NCI-H1694 (cell line): ENCODE data around the gene NRN1.
"Not testable (repeated sequence)": the region's sequence is repeated elsewhere in the genome, so short reads cannot be mapped to it uniquely, and the experiment has no call there.

Source experiments
- DNase-seq: peaks from one replicate; lab custom pipeline; 2025; lab: John Stamatoyannopoulos, UW

NRN1 gene, protein sequence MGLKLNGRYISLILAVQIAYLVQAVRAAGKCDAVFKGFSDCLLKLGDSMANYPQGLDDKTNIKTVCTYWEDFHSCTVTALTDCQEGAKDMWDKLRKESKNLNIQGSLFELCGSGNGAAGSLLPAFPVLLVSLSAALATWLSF

DNA sequence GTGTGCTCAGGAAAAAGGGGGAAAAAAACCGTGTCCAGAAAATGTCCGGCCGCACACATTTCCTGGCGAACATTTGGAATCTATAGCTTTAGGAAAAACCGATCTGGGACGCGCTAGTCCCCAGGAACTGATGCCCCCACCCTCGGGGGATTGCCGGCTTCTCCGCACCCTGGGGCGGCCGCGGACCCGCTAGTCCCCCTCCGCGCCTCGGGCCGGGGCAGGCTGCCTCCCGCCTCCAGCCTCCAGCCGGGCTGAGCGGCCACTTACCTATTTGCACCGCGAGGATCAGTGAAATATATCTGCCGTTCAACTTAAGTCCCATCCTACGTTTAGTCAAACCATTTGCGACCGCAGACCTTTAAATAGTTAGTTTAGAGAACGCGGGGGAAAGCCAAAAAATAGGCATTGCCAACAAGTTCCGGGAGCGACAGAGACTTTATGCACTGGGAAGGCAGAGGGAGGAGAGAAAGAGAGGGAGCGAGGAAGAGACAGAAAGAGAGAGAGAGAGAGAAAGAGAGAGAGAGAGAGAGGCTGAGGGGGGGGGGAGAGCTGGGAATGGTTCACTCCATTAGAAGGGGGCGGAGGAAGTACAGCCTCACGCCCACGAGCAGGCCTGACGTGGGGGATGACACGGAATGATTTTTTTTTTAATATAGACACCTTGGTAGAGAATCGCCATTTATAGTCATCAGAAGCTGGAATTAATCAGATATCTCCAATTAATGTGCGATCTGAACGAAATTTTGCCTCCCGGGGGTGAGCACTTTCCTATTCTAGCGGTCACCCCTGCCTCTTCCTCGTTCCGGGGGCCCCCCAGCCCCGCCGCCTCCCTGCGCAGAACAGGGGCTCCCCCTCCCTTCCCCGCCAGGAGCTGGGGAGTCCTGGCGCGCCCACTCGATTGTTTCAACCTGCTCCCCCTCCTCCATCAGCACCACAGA, at the start of gene NRN1:
Gene NRN1 (minus strand): TSS at position 498 of the 938 bp plus-strand sequence. CDS start 176 bp downstream, at position 322.
- peak; percentile 43 for DNase-seq

DNA sequence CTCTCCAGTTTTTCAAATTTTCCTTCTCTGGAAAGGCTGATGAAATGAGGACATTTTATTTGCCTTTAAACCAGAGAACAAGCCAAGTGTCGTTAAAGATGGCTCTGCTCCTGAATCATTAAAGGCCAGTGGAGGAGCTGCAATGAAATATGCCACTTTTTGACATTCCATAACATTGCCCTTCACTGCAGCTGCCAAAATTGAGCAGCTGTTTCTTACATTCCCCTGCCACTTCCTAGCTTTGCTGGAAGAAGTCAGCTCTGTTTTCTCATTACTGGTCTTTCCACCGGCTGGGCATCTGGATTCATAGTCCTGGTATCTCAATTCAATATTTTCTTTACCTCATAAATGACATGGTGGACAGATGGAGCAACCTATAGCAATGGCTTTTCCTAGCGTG, 45.5 kb upstream of the NRN1 start:
- no peak for DNase-seq

DNA sequence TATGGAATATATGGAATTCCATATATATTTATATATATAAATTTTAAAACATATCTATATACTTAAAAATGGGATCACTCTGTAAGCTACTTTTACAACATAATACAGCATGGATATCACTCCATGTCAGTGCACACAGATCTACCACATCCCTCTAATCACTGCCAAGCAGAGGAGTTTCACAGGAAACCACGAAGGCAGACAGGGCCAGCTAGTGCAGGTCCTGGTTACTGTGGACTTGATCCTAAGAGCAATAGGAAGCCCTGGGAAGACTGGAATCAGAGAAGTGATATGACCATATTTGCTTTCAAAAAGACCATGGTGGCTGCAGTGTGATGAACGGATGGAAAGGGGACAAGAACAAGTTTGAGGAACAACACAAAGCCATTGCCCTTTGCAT, 40.0 kb upstream of the NRN1 start:
- DNase-seq: no peak

DNA sequence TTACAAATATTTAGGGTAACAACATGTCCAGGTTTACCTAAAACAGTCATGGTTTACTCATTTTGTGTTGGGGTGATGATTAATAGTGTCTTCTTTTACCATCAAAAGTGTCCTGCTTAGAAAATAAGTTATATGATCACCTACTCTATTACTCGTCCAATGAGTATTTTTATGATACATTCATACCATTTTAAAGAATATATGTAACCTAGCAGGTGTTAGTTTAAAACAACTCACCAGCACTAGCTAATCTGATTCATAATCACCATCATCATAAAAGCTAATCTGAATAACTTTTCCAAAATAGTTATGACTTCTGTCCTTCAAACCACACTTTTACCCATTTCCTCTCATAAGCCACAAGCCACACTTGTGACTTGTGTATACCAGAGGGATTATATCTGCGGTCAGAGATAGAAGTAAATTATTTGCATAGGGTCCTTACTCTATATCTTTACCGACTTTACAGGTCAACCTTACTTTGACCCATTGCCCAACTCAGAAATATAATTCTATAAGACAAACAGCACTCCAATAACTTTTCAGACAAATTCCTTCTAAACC, 33.3 kb upstream of the NRN1 start:
- DNase-seq: no peak

DNA sequence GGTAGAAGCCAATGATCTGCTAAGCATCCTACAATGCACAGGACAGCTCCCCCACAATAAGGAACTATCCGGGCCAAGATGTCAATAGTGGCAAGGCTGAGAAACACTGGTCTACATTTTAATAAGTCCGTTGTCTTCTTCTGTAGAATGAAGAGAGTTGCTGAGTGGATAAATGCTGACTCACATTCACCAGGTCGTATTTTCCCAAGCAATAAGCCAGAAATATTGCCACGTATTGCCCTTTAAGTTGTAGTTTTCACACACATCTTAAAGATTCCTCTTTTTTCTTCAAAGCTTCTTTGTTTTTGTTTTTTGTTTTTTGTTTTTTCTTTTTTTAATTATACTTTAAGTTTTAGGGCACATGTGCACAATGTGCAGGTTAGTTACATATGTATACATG, 30.5 kb upstream of the NRN1 start:
- no peak for DNase-seq

DNA sequence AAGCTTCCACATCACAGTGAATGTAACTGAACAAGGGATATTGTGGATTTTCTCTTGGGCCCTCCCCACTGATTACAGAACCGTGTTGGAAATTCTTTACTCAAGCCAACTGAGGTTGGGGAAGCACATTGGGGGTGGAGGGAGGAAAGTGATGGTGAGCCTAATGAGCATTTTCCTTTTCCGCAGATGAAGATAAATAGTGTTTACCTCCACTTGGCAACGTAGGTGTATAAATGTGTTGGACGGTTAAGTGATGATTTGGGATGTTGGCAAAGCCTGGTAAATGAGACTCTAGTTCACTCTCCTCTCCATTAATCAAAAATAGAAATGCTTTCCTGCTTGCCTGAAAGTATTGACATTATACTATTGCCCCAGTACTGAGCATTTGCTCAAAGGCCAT, 27.1 kb upstream of the NRN1 start:
- no peak for DNase-seq

DNA sequence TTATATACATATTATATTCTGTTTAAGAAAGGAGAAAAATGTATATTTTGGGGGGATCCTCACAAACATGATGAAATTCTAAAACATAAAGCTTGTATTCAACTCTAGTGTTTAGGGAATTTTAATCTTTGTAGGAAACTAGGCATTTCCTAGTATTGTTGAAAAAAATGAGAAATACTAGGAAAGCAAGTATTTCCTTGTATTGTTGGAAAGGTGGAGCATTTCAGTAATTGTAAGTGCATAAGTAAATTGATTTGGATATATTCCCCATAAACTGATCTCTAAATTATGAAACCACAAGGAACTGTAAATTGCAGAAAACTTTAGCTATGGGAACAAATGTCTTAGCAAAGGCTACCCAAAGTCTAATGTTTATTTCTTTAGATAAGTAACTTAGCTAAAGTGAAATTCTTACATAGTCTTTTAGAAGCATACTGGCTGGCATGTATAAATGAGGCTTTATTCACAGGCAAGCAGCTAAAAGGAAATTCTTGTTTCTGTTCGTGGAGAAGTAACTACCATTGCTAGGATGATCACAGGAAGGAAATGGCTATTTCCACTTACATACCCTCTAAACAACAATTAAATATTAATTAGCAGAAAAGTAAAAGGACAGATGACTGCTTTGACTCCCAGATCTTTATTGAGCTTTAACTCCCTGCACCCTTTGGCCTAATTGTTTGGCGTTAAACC, 19.9 kb upstream of the NRN1 start:
- no peak for DNase-seq

DNA sequence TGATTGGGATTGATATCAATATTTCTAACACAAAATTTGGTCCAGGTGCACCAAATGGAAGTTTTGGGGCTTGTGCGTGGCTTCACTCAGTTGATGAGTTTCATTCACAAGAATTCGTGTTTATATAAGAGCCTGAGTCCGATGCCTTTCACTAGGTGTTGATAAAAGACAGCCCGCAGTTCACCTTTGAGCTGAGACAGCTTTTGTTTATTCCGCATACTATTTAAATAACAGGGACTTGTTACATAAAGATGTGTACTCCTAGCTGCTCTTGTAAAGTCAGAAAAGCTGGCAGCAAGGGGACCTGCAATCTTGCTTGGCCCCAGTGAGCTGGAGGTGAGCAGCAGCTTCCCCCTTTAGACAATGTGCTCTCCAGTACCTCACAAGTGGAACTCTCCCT, 19.0 kb upstream of the NRN1 start:
- no peak for DNase-seq

DNA sequence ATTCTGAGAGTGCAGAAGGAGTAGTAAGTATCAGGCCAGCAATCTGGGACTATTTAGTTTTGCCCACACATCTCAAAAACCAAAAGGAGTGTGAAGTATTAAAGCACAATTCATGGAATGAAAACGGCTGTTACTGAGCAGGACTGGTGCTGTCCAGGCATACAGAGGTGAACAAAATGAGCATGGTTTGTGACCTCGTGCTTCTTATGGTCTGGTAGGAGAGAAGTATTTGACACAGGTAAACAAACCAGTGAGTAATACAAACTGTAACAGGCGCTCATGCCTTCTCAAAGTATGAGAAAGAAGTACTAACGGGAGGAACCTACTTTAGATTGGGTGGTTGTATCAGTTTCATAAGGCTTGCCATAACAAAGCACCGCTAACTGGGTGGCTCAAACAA, 17.5 kb upstream of the NRN1 start:
- DNase-seq: no peak

DNA sequence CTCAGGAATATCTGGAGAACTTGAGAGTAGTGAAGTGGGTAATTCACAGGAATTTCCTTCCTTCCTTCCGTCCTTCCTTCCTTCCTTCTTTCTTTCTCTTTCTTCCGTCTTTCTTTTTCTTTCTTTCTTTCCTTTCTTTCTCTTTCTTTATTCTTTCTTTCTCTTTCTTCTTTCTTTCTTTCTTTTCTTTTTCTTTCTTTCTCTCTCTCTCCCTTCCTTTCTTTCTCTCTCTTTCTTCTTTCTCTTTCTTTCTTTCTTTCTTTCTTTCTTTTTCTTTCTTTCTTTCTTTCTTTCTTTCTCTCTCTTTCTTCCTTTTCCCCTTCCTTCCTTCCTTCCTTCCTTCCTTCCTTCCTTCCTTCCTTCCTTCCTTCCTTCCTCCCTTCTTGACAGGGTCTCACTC, 16.1 kb upstream of the NRN1 start:
- DNase-seq: not testable (repeated sequence)

DNA sequence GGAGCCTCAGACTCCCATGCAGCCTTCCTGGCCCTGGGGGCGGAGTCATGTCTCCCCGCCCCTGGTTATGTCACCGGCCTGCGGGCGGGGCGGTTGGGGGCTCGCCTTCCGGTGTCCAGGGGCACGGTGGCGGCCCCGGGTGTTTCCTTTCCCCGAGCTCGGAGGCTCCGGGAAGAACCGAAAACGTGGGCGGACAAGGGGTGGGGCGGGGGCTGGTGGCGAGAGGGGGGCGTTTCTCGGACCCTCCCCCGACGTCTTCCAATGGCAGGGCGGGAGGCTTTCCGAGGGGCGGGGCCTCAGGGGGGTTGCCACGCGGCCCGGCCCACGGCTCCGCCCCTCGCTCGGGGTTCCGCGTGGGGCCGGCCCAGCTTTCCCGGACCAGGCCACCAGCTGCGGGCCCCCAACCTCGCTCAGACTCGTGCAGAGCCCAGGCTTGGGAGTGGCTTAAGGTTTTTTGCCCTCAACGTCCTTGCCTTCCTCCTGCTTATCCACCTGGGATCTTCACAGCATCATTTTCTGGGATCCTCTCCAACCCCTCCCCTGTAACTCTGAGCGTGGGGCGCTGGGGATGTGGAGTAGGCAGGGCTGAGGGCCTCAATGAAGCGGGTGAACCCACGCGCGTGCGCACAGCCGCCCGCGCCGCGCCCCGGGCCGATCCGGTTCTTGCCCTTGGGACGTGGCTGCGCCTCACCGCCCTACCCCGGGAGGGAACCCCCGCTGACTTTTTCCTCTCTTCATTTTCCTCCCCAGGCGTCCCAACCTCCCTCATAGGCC, 2.1 kb upstream of the NRN1 start:
- peak; percentile 67 for DNase-seq

DNA sequence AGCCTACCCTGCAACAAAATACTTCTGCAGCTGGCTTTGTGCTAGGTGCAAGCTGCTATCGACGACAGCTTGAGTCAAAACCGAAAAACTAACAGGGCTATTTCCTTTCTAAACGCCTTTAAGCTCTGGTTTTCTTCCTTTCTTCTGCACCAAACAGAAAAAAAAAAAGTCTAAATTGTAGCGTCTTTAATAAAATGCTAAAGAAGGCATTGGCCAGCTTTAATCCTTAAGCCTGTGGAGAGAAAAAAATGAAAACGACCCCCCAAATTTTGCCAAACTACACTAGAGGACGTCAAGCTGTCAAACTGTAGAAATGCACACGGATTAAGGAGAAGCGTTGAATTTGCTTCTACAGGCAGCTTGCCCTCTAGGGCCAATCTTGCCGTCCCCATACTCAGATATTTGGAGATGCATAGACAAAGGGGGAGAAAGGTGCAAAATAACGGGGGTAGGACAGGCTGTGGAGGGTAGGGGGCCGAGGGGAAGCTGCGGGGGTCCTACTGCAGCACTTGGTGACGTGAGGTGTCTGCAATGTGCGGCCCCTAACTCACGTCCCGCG, 1.4 kb upstream of the NRN1 start:
- DNase-seq: no peak

DNA sequence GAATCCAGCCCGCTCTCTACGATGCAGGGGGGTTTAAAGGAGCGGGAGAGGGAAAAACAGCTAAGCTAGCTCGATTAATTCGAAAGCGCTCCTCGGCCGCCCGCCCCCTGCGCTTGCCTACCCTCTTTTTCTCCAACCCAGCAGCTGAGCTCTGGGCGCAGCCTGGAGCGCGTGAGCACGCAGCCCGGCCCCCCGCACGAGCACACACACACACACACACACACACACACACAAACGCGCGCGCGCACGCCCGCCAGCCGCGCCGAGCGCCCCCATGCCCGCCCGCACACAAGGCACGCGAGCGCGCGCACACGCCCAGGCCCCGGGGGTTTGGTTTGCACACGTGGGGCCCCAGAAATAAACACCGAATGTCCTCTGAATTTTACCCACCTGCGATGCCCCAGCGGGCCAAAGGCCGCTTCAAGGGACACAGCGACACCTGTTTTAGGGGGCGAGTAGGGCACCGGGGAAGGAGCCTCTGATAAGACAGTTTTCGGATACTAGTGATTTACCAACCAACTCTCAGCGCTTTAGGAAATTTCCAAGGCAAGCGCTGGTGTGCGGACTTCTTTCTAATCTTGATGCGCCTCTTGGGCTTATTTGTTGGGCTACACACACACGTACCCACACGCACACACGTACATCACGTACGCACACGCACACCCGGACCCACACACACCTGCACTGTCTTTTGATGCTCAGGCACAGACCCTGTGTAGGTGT, 802 bp upstream of the NRN1 start:
- DNase-seq: peak; percentile 45

DNA sequence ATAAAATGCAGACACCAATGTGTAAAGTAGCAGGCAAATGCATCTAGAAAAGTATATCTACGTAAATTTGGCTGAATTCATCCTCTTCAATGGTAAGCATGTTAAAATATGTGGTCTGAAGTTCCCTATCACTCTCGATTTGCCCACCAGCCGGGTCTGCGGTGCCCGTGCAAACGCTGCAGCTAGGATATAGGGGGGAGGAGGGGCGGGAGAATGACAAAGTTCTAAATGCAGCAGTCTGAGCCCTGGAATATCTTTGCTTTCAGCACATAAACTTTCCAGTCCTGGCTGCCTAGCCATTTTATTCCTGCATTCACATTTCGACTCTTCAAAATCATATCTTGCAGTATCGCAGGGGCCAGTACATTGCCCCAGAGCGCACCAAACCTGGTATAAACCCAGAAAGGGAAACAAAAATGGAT, 708 bp downstream of the NRN1 start:
- no peak for DNase-seq

DNA sequence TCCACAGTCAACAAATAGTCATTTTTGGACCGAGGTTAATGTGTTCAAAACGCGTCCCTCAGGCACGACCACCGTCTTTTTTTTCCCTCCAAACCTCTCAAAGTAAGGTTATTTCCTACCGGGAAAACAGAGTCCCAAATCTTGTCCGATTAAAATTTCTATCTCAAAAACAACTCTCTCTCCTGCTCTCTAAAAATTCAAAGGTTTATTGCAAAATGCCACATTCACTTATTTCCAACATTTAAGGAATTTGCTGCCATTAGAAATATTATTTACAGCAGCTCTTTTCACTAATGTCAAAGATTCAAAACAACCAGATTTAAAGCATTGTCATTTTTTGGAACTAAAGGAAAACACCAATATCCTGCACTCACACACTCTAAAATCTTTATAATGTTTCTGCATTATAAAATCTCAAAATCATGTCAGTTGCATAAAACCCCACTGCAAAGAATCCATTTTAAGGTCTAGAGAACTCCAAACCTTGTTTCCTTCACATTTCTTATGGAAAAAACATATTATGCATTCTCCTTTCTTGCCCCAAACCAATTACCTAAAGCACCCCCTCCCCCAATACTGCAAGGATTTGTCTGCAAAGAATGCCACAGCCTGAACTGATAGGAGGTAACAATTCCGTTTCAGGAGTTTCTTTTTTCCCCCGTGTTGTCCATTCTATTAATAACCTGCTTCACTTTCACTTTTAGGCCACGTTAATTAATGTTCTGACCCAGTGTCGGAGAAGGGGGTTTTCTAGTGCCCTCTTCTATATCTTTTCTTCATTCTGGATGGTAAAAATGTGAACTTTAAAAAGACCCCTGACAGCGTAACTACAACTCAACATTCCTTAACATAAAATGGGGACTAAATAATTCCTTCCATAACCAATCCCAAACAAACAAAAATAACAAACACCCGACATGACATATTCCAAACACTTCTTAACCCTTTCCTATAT, 1.4 kb downstream of the NRN1 start:
- no peak for DNase-seq

DNA sequence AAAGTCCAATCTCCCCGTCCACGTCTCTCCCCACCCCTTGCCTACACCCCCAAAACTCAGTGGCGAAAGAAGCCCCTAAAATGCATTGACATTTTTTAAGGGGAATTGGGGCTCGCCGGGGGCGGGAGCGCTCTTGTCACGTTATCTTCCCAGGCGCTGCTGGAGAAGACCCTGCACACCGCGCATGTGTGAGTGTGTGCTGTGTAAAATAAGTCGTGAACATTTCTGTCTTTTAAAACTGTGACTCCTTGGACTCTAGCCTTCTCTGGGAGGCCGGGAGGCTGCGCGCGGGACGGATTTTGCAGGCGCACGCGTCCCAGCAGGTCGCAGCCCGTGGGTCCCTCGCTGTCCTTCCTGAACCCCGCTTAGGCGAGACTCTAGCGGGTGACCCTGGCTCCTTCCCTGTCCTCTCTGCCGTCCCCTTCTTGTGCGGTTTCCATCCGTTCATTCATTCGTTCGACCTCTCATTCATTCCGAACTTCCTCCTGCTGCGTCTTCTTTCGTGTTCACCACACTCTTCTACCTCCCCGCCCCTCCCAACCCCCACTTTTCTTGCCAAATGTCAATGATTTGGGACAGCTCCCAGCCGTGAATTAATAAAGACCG, 2.2 kb downstream of the NRN1 start:
- DNase-seq: no peak

DNA sequence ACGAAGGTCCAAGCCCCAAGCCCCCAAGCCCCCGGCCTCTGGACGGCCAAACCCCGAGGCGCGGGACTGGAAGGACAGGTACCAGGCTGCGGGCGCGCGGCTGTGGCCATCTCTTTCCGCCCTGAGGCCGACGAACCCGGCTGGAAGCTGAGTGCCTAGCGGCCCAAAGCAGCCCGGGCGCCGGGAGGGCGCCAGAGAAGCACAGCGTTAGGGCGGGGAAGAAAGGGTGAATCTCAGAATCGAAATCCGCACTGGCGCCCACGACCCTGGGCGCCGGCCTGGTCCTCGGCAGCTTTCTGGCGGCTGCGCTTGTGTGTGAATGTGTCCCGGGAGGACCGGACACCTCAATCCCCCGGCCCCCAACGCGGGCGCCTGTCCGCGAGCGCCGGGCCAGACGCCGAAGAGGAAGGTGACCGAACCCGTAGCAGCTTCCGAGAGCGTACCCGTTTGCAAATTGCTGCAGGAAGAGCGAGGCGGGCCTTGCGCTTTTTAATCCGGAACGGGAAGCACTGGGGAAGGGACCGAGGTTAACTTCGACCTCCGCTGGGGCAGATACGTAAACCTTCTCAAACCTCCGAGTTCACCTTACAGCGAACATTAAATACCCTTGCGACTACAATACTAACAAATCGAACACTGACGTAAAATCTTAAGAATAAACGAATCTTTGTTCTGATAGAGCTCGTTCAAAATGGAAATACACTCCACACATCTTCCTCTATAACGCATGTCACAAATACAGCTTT, 2.9 kb downstream of the NRN1 start:
- no peak for DNase-seq

DNA sequence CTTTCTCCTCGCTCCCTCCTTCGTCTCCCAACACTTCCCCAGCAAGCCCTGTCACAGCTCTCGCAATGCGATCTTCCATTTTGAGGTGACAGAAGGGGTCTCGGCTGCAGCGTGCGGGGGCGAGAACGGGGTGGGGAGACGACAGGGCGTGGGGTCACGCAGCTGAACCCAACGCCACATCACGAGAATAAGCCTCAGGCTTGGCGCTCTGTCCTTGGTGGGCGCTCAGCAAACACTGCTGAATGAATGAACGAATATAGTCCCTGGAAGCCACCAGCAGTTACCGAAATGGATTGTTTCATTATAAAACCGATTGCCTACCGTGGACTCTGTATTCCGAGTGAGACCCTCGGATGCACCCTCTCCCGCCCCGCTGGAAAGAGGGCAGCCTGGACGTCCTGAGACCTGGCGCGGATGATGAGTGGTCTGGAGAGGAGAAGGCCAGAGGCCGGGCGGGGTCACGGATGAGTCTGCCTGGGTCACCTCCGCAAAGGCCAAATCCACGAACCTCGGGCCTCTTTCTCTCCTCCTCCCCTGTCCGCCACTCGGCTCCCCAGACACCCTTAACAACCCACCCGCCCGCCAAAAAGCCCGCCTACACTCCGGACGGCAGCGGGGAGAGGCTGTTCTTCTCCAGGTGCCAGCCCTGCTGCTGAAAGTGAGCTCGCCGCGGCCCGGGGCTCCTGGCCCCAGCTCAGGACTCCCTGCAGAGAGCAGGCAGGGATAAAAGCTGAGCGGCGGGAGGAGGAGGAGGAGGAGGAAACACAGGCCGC, 3.7 kb downstream of the NRN1 start:
- no peak for DNase-seq
